GM19324 (cell line): ENCODE data around the gene C1orf174.

Experiments used
- ATAC-seq: cut with Tn5 transposase; IDR thresholded peaks from one replicate; pipeline ENCODE4 v1.9.1; 2021; ENCODE audit warnings: mild to moderate bottlenecking, moderate library complexity; ENCODE audit not compliant: unreplicated experiment, low FRiP score

C1orf174 gene

GRCh38 chr1:3879099-3879498 is 21.0 kb downstream of the C1orf174 start:
- ATAC-seq, result no peak

- ATAC-seq, result no peak
Observed at GRCh38 chr1:3876716-3877115, 23.4 kb downstream of the C1orf174 start.

- no peak for ATAC-seq
Observed at GRCh38 chr1:3874736-3875135, 25.3 kb downstream of the C1orf174 start.

- ATAC-seq, result no peak
Observed at GRCh38 chr1:3872546-3872945, 27.5 kb downstream of the C1orf174 start.

- ATAC-seq, result no peak
Observed at GRCh38 chr1:3871451-3871805, 28.6 kb downstream of the C1orf174 start.

GRCh38 chr1:3869751-3870301 is 30.2 kb downstream of the C1orf174 start:
- ATAC-seq, result no peak

- ATAC-seq, result no peak
Observed at GRCh38 chr1:3868464-3869006, 31.5 kb downstream of the C1orf174 start.

- ATAC-seq, result no peak
Observed at GRCh38 chr1:3865606-3866160, 34.4 kb downstream of the C1orf174 start.

- no peak for ATAC-seq
Observed at GRCh38 chr1:3864884-3865283, 35.2 kb downstream of the C1orf174 start.

GRCh38 chr1:3863231-3863935 is 36.7 kb downstream of the C1orf174 start:
- no peak for ATAC-seq

- no peak for ATAC-seq
Observed at GRCh38 chr1:3858231-3858981, 41.7 kb downstream of the C1orf174 start.

GRCh38 chr1:3857791-3858129 is 42.3 kb downstream of the C1orf174 start:
- no peak for ATAC-seq

- peak; percentile 96 for ATAC-seq
Observed at GRCh38 chr1:3856923-3857790, 42.9 kb downstream of the C1orf174 start, which contains the start of the genes CEP104 and DFFB. CEP104 (minus strand) TSS chr1:3857211; CDS start chr1:3852407, 4,804 bp downstream. DFFB (plus strand) TSS chr1:3857476; CDS start chr1:3857604, 128 bp downstream.

- no peak for ATAC-seq
Observed at GRCh38 chr1:3852711-3853485, 47.2 kb downstream of the C1orf174 start.

GRCh38 chr1:3852091-3852490 is 48.0 kb downstream of the C1orf174 start:
- no peak for ATAC-seq

- no peak for ATAC-seq
Observed at GRCh38 chr1:3851292-3851691, 48.8 kb downstream of the C1orf174 start.

- no peak for ATAC-seq
Observed at GRCh38 chr1:3850857-3851256, 49.2 kb downstream of the C1orf174 start.

GRCh38 chr1:3847081-3847480 is 53.0 kb downstream of the C1orf174 start:
- no peak for ATAC-seq

GRCh38 chr1:3846541-3846940 is 53.5 kb downstream of the C1orf174 start:
- ATAC-seq, result no peak
